ENCODE results near the gene NSMF.
A peak's percentile ranks its signal among the peaks of the same experiment; 100 is the strongest.

Gene NSMF

DNA sequence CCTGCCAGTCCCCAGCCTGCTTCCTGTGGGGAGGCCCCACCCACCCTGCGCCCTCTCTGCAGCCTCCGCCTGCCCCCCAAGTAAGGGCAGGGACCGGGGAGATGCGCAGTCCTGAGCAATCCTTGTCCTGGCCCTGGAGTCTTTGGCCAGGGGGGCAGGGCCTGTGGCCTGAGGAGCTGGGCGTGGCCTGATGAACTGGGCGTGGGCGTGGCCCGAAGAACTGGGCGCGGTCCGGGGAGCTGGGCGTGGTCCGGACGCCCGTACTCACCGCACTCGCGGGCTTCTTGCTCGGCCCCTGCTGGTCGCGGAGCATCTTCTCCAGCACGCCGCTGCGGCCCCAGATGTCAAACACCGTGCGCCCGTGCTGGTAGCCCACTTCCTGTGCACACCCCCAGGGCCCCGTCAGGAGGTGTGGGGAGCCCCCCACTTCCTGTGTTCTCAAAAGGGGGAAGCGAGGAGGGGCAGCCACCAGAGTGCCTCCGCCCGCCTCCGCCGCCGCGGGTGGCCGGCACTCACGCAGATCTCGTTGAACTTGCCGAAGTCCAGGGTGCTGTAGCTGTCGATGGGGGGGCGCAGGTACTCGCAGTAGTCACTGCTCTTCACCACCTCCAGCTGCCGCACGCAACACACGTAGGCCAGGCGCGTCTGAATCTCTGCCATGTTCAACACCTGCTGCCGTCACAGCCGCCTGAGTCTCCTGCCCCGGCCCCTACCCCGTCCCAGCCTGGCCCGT is 2.7 kb upstream of the NSMF start:
- H3K4me3 Mint-ChIP-seq = no peak overlapping the region
- no peaks in the 10 kb centered on the region for H3K9me3 Mint-ChIP-seq
- no peaks in the 10 kb centered on the region for H3K4me1 Mint-ChIP-seq
- H3K36me3 Mint-ChIP-seq (ENCODE audit: low read depth) = no peaks in the 10 kb centered on the region
- no peak for TF ChIP-seq CTCF (IDR thresholded peaks at IDR 0.05; ENCODE audit: unreplicated experiment in 3 of 3)
- H3K27me3 Mint-ChIP-seq (ENCODE audit: low read depth) = peaks cover 12% of the 10 kb centered on the region
- no peak overlapping the region for H3K27ac Mint-ChIP-seq

DNA sequence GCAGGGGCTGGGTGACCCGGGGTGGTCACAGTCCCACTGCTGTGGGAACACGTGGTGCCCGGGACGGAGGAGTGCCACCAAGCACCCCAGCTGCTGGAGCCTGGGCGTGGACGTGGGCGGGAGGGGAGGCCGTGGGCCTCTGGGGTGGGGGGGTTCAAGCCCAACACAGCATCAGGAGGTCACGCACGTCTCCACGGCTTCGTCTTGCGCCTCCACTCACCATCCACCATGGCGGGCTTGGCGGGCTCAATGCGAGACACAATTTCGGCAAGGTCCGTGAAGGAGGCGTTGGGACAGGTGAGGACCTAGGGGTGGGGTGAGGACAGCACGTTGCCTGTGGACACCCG is 2.2 kb upstream of the NSMF start:
- no peaks in the 10 kb centered on the region for H3K9me3 Mint-ChIP-seq
- TF ChIP-seq CTCF (IDR thresholded peaks at IDR 0.05; ENCODE audit: unreplicated experiment in 3 of 3) = no peak
- H3K27ac Mint-ChIP-seq = no peak overlapping the region
- no peaks in the 10 kb centered on the region for H3K36me3 Mint-ChIP-seq (ENCODE audit: low read depth)
- H3K27me3 Mint-ChIP-seq (ENCODE audit: low read depth) = peaks cover 12% of the 10 kb centered on the region
- peaks cover 5% of the 10 kb centered on the region for H3K4me1 Mint-ChIP-seq
- H3K4me3 Mint-ChIP-seq = no peak overlapping the region

DNA sequence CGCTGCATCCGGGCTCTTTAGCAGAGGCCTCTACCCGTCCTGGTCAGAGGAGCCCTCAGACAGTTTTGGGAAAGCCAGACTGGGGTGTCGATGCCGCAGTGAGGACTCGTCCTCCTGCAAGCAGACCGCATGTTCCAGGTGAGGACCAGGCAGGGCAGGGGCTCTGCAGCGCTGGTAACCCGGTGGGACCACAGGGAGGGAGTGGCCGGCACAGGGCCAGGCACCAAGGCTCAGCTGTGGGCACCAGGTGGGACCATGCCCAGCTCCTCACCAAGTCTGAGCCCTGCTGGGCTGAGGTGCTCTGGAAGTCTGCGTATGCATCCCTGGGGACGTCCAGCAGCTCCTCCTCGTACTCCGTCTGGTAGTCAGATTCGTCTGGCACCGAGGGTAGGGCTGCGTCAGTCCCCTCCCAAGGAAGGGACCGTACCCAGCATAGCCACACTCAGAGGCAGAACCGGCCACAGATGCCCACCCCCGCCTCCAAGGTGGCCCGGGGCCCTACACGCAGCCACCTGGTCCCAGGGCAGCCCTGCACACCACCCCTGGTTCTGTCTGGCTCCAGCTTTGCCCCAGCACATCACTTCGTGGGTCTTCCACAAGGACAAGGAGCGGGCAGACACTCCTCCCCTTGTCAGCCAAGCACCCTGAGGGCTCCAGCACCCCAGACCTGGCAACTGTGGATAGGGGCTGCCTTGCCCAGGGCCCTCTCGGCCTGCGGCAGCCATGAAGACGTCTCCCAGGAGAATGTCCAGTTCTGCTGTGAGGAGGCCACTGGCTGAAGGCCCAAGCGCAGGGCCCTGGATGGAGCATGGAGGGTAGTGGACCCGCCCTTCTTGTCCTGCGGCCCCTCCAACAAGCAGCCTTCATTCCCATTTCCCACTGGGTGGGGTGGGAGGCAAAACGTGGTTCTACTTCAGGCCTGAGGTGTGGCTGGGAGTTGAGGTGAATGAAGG is 1.5 kb upstream of the NSMF start:
- Mint-ChIP-seq H3K9me3 (no peaks in the 10 kb centered on the region), H3K36me3 (ENCODE audit: low read depth) (no peaks in the 10 kb centered on the region), H3K4me1 (peaks cover 12% of the 10 kb centered on the region), H3K27me3 (ENCODE audit: low read depth) (peaks cover 16% of the 10 kb centered on the region), H3K4me3 (peak overlapping the region in 2 of 3 experiments; percentile 28 to 41), H3K27ac (no peak overlapping the region)
- no peak for TF ChIP-seq CTCF (IDR thresholded peaks at IDR 0.05; ENCODE audit: unreplicated experiment in 3 of 3)

DNA sequence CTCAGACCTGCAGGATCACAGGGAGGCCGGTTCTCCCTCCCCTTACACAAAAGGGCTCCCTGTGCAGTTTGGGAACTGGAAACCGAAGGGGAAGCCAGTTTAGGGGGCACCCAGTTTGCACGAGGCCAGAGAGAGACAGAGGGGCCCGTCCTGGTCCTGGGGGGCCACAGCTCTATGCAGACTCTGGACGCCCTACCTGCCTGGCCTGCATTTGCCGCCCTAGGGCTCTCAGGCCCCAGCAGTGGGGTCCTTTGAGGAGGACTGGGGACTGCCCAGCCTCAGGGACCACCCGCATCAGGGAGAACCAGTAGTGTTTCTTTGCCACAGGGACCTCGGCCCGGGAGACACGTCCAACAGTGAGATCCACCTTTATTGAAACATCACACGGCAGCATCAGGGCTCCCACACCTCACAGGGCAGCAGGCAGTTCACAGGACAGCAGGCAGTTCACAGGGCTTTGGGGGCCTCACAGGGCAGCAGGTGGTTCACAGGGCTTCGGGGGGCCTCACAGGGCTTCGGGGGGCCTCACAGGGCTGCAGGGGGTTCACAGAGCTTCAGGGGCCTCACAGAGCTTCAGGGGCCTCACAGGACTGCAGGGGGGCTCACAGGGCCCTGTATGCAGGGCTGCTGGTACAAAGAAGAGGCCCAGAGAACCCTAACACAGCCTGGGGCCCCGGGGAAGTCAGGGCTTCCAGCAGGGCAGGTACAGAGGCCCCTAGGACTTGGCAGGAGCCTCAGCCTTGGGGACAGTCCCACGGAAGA is 648 bp upstream of the NSMF start:
- Mint-ChIP-seq H3K9me3 (no peaks in the 10 kb centered on the region), H3K36me3 (ENCODE audit: low read depth) (no peaks in the 10 kb centered on the region), H3K27ac (peak overlapping the region in 1 of 3 experiments; percentile 26), H3K4me3 (peak overlapping the region; percentile 66 to 71 (median 68)), H3K4me1 (peaks cover 12% of the 10 kb centered on the region), H3K27me3 (ENCODE audit: low read depth) (peaks cover 16% of the 10 kb centered on the region)
- TF ChIP-seq CTCF (IDR thresholded peaks at IDR 0.05; ENCODE audit: unreplicated experiment in 3 of 3) = no peak

- Mint-ChIP-seq H3K9me3 (no peaks in the 10 kb centered on the region), H3K27ac (no peak overlapping the region), H3K4me1 (peaks cover 12% of the 10 kb centered on the region), H3K4me3 (peak overlapping the region in 1 of 3 experiments; percentile 19), H3K27me3 (ENCODE audit: low read depth) (peaks cover 16% of the 10 kb centered on the region), H3K36me3 (ENCODE audit: low read depth) (no peaks in the 10 kb centered on the region)
- no peak for TF ChIP-seq CTCF (IDR thresholded peaks at IDR 0.05; ENCODE audit: unreplicated experiment in 3 of 3)
Measured at GRCh38 chr9:137458194-137459151, 661 bp downstream of the NSMF start.
